Keratinocyte (primary cell): Measurements from ENCODE around the gene GSTA2.

ENCODE experiments used
- EZH2 ChIP-seq: IDR thresholded peaks from one replicate; pipeline ENCODE4 v1.6.1; 2012; ENCODE audit warnings: inconsistent platforms, mild to moderate bottlenecking, low read length, moderate library complexity
- TF ChIP-seq, protein P1 (sequence below), 3 experiments: IDR thresholded peaks in 1 of 3; conservative IDR thresholded peaks in 1 of 3; optimal IDR thresholded peaks in 1 of 3; 2 replicates in 2 of 3; 3 replicates in 1 of 3; pipeline versions ENCODE3 to v1.5.1; 2011; ENCODE audit warnings: low read length in 3 of 3, mild to moderate bottlenecking in 3 of 3, moderate library complexity in 2 of 3, control low read depth in 1 of 3, inconsistent platforms in 1 of 3; ENCODE audit not compliant: insufficient read depth in 2 of 3; ENCODE audit errors: extremely low read depth in 1 of 3

- TF ChIP-seq, protein P1, sequence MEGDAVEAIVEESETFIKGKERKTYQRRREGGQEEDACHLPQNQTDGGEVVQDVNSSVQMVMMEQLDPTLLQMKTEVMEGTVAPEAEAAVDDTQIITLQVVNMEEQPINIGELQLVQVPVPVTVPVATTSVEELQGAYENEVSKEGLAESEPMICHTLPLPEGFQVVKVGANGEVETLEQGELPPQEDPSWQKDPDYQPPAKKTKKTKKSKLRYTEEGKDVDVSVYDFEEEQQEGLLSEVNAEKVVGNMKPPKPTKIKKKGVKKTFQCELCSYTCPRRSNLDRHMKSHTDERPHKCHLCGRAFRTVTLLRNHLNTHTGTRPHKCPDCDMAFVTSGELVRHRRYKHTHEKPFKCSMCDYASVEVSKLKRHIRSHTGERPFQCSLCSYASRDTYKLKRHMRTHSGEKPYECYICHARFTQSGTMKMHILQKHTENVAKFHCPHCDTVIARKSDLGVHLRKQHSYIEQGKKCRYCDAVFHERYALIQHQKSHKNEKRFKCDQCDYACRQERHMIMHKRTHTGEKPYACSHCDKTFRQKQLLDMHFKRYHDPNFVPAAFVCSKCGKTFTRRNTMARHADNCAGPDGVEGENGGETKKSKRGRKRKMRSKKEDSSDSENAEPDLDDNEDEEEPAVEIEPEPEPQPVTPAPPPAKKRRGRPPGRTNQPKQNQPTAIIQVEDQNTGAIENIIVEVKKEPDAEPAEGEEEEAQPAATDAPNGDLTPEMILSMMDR (optimal IDR thresholded peaks at IDR 0.05 in 1 of 3, IDR thresholded peaks at IDR 0.05 in 1 of 3, conservative IDR thresholded peaks at IDR 0.05 in 1 of 3; ENCODE audit: extremely low read depth in 1 of 3, insufficient read depth in 2 of 3, low read length in 3 of 3), result no peak
- no peak for TF ChIP-seq EZH2
Observed at GRCh38 chr6:52725535-52726192, 37.6 kb downstream of the GSTA2 start.
